Adrenal gland (tissue), 12 donors: ENCODE data around the gene RASA4. TPM values are rescaled to one million over a fixed set of nuclear protein-coding genes. Genes with fewer than 3 reads are reported as not detected.
A peak's percentile ranks its signal among the peaks of the same experiment; 100 is the strongest.
"Not testable (repeated sequence)": the region's sequence is repeated elsewhere in the genome, so short reads cannot be mapped to it uniquely, and the experiment has no call there.

Experiments used
- DNase-seq, 7 donors: peaks; one replicate each; pipeline ENCODE4 v3.0.0-alpha.2; 2019 to 2020
- H3K27ac ChIP-seq, 5 donors: fragments of 200-600 bp; sonication (generic) in 4 of 5; 1 replicate in 3 of 5; 2 replicates in 2 of 5; pipeline versions ENCODE4 v1.5.1 to v1.8.0; 2016 to 2020; ENCODE audit warnings: mild to moderate bottlenecking in 1 of 5
- H3K27me3 ChIP-seq: fragments of 200-600 bp; 2 replicates; pipeline ENCODE4 v1.8.0; 2021
- H3K36me3 ChIP-seq, 2 donors: fragments of 200-600 bp; replicated peaks in 1 of 2; 1 replicate in 1 of 2; 2 replicates in 1 of 2; pipeline versions ENCODE4 v1.5.1 to v1.8.0; 2018 to 2022
- H3K4me1 ChIP-seq, 2 donors: fragments of 200-600 bp; replicated peaks in 1 of 2; 1 replicate in 1 of 2; 2 replicates in 1 of 2; pipeline versions ENCODE4 v1.5.1 to v1.8.0; 2018 to 2021
- H3K4me3 ChIP-seq, 4 donors: fragments of 200-600 bp; sonication (generic) in 3 of 4; one replicate each; pipeline ENCODE4 v1.5.1; 2016 to 2018
- H3K9me3 ChIP-seq, 3 donors: fragments of 200-600 bp; sonication (generic) in 1 of 3; replicated peaks in 1 of 3; 1 replicate in 2 of 3; 2 replicates in 1 of 3; pipeline versions ENCODE4 v1.5.1 to v1.8.0; 2016 to 2021
- WGBS, 4 donors: extraction: QIAGEN DNeasy Blood & Tissue Kit in 2 of 4; methylation state at CpG; one replicate each; pipeline versions ENCODE4 v1.1.5 to v1.1.7; 2013 to 2017; 5-methylcytosine and 5-hydroxymethylcytosine counted together
- intact Hi-C, 2 donors: fragments of 100-400 bp; cut with DNase I; formaldehyde crosslinking; loops; one replicate each; pipeline versions ENCODE4 v1.14.1 to v1.15.0; 2022 to 2023
- polyA plus RNA-seq, 3 donors: library from polyadenylated mRNA; stranded (reverse); fragments of 200-250 nt in 2 of 3; fragments of 350-450 nt in 1 of 3; fragmentation: Illumina TruSeq in 1 of 3; extraction: RNeasy Lipid Tissue Mini Kit (QIAGEN cat#74804) in 1 of 3; gene quantifications; one replicate each; pipeline ENCODE4 v1.2.3, GENCODE V29; 2013 to 2014
- total RNA-seq, 9 donors: library from RNA; depleted of rRNA in 4 of 9; stranded (reverse); fragments of >200 nt in 4 of 9; fragments of 120-200 nt in 1 of 9; fragmentation: NEBNext Ultra II Directional in 1 of 9; extraction: Animal tissue kit (Norgen Biotek cat#: 25700) in 1 of 9; gene quantifications; one replicate each; pipeline versions ENCODE4 v1.1.0 to v1.2.4, GENCODE V29; 2013 to 2023
- donor health status: healthy with polysubstance abuse.
- donor health status: Bipolar disorder and iron deficiency.
- donor health status: DM: yes; HTN: yes; CAD: no.
- donor health status: DM: no; HTN: no; CAD: no.
- donor health status: DM: no; HTN: no; CAD: no.
- donor health status: DM: yes; HTN: yes; CAD: no.

The RASA4 gene
- total and polyA plus RNA-seq, 12 donors, result 8.3 to 197 (median 57.1) TPM

DNA sequence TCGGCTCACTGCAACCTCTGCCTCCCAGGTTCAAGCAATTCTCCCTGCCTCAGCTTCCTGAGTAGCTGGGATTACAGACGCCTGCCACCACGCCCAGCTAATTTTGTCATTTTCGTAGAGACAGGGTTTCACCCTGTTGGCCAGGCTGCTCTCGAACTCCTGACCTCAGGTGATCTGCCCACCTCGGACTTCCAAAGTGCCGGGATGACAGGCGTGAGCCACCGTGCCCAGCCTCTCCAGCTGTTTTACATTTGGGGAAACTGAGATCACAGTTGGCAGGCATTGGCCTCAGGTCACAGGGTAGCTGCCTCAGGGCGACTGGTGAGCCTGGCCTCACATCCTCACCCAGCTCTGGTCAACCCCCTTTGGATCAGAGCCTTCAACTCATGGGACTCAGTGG, 6.8 kb downstream of the RASA4 start:
- intact Hi-C loops, H3K9me3 ChIP-seq, H3K36me3 ChIP-seq, H3K4me3 ChIP-seq, H3K4me1 ChIP-seq, H3K27me3 ChIP-seq, H3K27ac ChIP-seq: not testable (repeated sequence)
- peak in 1 of 7 donors; percentile 9 for DNase-seq
- WGBS, 4 donors, result 79 to 83% methylated on average over 5 of the region's 10 CpGs; no CpG with 5 or more reads in 2 of the 4 donors

DNA sequence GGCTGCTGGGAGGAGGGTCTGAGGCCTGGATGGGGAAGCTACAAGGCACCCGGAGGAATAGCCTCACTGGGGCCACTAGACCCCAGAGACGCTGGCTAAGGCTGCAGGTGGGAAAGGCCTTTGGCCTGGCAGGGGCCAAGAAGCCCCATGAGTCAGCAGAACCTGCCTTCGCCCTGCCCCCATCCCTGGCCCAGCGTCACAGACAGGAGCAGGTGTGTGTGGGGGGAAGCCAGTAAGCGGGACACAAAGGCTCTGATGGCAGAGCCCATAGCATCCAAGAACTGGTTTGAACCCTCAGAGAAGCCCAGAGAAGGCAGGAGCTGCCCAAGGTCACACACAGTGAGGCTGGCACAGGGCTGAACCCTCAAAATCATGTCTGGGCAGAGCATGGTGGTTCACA, 9.7 kb downstream of the RASA4 start:
- H3K27ac ChIP-seq, intact Hi-C loops, H3K27me3 ChIP-seq, H3K9me3 ChIP-seq, H3K4me3 ChIP-seq, H3K4me1 ChIP-seq, H3K36me3 ChIP-seq, DNase-seq: not testable (repeated sequence)
- no CpG with 5 or more reads among the region's 5 CpGs for WGBS, 4 donors

DNA sequence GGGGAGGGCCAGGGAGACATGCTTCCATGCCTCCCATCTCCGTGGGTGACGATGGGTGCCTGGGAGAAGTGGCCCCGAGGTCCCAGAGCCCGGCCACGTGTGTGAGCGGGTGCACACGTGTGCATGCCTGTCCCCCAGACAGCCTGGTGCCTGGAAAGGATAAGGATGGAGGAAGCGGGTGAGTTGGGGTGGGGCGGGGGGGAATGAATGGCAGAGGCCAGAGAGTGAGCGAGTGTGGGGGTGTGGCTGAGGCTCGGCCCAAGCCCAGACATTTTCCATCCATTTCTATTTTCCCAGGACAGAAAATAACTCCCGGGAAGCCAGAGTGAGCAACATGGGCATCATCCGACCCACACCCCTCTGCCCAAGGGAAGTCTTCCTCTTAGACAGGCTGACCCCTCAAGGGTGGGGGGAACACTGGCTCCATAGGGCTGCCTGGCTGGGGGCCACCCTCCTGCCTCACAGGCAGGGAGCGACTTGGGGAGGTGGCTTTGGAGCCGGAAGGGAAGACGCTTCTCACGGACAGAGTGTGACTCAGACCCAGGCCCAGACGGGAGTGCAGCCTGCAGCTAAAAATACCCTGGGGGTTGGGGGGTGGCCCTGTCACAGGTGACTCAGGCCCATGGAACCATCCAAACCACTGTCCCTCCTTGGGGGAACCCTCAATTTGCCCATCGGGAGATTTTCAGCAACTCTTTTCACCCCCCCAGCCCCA, 12.0 kb downstream of the RASA4 start:
- H3K4me3 ChIP-seq, H3K9me3 ChIP-seq, DNase-seq, H3K4me1 ChIP-seq, H3K27ac ChIP-seq, intact Hi-C loops, H3K27me3 ChIP-seq, H3K36me3 ChIP-seq: not testable (repeated sequence)
- 59% methylated on average over 5 of the region's 19 CpGs; no CpG with 5 or more reads in 3 of the 4 donors for WGBS, 4 donors

DNA sequence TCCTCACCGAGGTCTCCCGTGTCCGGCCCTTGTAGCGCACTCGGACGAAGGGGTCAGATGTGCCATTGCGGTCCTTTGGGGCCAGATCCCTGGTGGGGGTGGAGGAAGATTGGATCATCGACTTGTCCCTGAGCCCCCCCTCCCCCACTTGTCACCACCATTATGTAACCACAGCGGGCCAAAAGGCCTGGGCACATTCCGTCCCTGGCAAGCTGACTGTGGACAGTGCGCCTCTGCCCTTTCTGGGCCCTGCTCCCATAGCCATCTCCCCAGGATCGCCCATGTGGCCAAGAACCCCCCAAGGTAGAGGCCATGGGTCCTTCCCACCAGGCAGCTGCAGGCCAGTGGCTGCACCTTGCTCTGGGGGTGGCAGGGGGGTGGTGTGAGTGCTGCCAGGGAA, 14.2 kb downstream of the RASA4 start:
- H3K9me3 ChIP-seq, H3K27me3 ChIP-seq, intact Hi-C loops, H3K4me1 ChIP-seq, H3K36me3 ChIP-seq, H3K4me3 ChIP-seq, H3K27ac ChIP-seq, DNase-seq: not testable (repeated sequence)
- no CpG with 5 or more reads among the region's 12 CpGs for WGBS, 4 donors

DNA sequence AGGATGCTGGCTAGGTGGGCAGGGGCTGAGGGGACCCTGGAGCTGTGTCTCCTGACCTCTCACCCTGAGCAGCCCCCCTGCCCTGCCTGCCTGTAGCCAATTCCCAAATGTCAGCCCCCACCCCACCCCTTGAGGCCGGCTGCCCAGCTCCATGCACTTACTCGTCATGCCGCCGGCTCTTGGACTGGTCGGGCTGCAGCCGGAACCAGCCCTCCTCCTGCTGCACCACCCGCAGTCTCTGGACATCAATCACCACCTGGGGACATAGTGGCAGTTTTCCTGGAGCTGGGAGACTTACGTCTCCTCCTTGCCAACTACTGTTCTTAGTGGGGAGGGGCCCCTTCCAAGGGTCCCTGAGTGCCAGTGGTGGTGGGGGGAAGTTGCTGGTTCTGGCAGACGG, 16.9 kb downstream of the RASA4 start:
- H3K4me3 ChIP-seq, H3K36me3 ChIP-seq, H3K4me1 ChIP-seq, H3K9me3 ChIP-seq, intact Hi-C loops, H3K27me3 ChIP-seq, DNase-seq, H3K27ac ChIP-seq: not testable (repeated sequence)
- WGBS, 4 donors, result no CpG with 5 or more reads among the region's 9 CpGs

DNA sequence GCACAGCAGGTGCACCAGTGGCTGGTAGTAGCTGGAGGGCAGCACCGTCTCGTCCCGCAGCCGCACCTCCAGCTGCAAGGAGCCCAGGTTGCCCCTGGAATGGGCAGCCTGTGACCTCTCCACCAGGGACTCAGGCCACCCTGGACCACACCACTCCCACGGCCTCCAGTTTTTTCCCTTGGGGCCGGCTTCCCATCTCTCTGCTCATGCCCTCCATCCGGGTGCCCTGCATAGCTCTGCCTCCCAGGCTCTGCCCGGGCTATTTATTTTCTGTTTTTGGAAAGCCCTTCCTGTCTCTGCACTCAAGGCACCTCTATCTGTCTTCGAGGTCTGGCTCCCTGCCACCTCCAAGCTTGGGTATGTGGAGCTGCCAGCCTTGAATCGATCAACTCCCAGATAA, 20.5 kb downstream of the RASA4 start:
- H3K4me1 ChIP-seq, H3K4me3 ChIP-seq, H3K36me3 ChIP-seq, H3K27ac ChIP-seq, intact Hi-C loops, H3K9me3 ChIP-seq, H3K27me3 ChIP-seq: not testable (repeated sequence)
- DNase-seq, result peak in 4 of 7 donors; percentile 12 to 50 (median 24)
- 33 to 53% (median 39%) methylated on average over 3 to 4 of the region's 10 CpGs; no CpG with 5 or more reads in 1 of the 4 donors for WGBS, 4 donors

DNA sequence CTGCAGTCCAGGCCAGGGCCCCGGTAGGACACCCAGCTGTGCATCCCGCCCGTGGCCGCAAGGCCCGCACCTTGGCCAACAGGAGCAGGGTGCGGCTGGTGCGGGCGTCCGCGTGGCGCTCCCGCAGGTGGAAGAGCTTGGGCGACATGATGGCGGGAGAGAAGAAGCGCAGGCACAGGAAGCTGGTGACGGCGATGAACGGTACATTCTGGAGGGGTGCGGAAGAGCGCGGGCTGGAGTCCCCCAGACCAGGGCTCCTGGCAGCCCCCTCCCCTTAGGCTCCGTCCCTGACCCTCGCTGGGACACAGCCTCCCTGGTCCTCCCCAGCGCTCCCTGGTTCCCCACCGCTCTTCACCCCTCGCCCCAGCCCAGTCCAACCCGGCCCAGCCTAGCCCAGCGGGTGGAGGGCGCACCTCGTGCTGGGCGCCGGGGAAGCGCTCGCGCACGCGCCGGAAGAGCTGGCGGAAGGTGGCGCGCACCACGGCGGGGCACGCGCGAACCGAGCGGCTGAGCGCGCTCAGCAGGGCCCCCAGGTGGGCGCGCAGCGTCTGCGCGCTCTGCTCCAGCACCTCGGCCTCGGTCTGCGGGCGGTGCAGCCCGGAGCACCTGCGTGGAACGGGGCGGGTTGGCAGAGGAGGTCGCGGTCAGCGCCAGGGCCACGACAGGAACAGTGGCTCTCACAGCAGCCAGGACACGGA, 22.8 kb downstream of the RASA4 start:
- H3K36me3 ChIP-seq, H3K9me3 ChIP-seq, intact Hi-C loops, H3K27me3 ChIP-seq, H3K4me1 ChIP-seq, H3K27ac ChIP-seq, H3K4me3 ChIP-seq, DNase-seq: not testable (repeated sequence)
- WGBS, 4 donors, result no CpG with 5 or more reads among the region's 68 CpGs

DNA sequence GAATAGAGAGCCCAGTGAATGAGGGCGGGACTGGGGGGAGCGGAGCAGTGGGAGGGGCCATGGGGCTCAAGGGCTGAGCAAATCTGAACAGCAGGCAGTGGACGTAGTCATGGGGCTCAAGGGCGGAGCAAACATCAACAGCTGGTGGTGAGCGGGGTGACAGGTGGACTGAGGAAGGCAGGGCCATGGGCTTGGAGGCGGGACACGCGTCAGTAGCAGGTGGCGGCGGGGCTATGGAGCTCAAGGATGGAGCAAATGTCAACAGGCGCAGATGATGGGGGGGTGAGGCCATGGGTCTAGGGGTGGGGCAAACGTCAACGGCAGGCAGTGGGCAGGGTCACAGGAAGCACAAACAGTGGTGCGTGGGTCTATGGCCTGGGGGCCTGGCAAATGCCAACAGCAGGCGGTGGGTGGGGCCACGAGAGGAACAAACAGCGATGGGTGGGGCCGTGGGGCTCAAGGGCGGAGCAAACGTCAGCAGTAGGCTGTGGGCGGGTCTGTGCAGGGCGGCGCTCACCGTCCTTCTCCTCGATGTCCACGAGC, 24.0 kb downstream of the RASA4 start:
- 14 to 38% (median 21%) methylated on average over 6 to 8 of the region's 26 CpGs for WGBS, 4 donors
- H3K9me3 ChIP-seq, H3K27ac ChIP-seq, H3K4me3 ChIP-seq, H3K4me1 ChIP-seq, H3K27me3 ChIP-seq, intact Hi-C loops, H3K36me3 ChIP-seq: not testable (repeated sequence)
- DNase-seq, result peak; percentile 85 to 96 (median 89)

DNA sequence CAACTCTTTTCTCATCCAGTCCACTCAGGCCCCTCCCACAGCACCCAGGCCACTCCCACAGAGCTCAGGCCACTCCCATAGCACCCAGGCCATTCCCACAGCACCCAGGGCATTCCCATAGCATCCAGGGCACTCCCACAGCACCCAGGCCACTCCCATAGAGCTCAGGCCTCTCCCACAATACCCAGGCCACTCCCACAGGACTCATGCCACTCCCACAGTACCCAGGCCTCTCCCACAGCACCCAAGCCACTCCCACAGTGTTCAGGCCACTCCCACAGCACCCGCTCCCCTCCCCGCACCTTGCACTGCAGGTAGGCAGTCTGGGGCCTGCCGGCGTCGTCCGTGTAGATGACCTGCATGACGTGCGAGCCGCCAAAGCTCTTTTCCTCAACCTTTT, 26.7 kb downstream of the RASA4 start:
- H3K4me1 ChIP-seq, DNase-seq, H3K27ac ChIP-seq, H3K4me3 ChIP-seq, H3K9me3 ChIP-seq, H3K36me3 ChIP-seq, H3K27me3 ChIP-seq, intact Hi-C loops: not testable (repeated sequence)
- WGBS, 4 donors, result no CpG with 5 or more reads among the region's 9 CpGs

DNA sequence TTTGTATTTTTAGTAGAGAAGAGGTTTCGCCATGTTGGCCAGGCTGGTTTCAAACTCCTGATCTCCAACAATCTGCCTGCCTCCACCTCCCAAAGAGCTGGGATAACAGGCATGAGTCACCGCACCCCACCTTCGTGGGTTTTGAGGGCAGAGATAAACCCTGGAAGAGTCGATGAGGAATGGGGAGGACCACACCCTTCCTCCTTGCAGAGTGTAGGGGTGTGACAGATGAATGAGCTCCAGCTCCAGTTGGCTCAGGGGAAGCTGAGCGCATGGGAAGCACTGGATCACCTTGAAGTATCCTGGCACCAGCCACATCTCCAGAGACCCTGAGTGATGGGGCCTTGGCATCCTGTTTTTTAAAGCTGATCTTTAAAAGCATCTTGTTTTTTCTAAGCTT, 33.1 kb downstream of the RASA4 start:
- DNase-seq, H3K36me3 ChIP-seq, H3K27ac ChIP-seq, H3K4me1 ChIP-seq, H3K27me3 ChIP-seq, H3K4me3 ChIP-seq, intact Hi-C loops, H3K9me3 ChIP-seq: not testable (repeated sequence)
- WGBS, 4 donors, result no CpG with 5 or more reads among the region's 5 CpGs

DNA sequence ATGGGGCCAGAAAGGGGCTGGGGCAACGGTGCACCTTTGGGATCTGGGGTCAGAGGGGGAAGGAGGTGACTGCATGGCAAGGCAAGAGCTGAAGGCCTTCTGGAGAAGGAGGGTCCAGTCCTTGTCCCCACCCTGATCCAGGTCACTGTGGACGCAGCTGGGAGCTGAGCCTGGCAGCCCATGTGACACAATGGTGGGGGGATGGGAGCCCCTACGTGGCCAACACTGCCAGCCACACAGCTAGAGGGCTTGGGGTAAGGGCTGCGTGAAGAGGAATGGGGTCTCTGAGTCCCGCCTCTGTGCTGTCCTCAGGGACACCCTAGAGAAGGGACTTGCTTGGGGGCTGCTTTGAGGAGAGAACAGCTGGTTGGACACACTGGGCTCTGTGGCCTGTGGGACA, 34.8 kb downstream of the RASA4 start:
- H3K27ac ChIP-seq, intact Hi-C loops, H3K27me3 ChIP-seq, H3K9me3 ChIP-seq, H3K4me3 ChIP-seq, H3K4me1 ChIP-seq, H3K36me3 ChIP-seq, DNase-seq: not testable (repeated sequence)
- WGBS, 4 donors, result no CpG with 5 or more reads among the region's 5 CpGs
